GM13976 (cell line): Measurements from ENCODE around the gene HIKESHI.
"Not testable (repeated sequence)": the region's sequence is repeated elsewhere in the genome, so short reads cannot be mapped to it uniquely, and the experiment has no call there.

Experiments used
- DNase-seq: peaks from one replicate; pipeline ENCODE4 v3.0.0; 2012; ENCODE audit warnings: low spot score
- CTCF ChIP-seq: IDR thresholded peaks from 2 replicates; pipeline ENCODE4 v1.5.1; 2012; ENCODE audit warnings: borderline replicate concordance, mild to moderate bottlenecking; ENCODE audit not compliant: insufficient read depth; ENCODE audit errors: extremely low read depth, missing control alignments, control extremely low read depth
- in situ Hi-C: fragments of 300-500 bp; cut with MboI; formaldehyde crosslinking; loops from one replicate; pipeline ENCODE4 v1.12.0; 2022; ENCODE audit warnings: low sequenced_read_pairs, mixed read lengths, inconsistent platforms; ENCODE audit not compliant: unreplicated experiment

Gene HIKESHI

GRCh38 chr11:86314636-86315035 lies 12.6 kb downstream of the HIKESHI start:
- in situ Hi-C loops = no loop called here
- DNase-seq = no peak

GRCh38 chr11:86335131-86335767 lies 33.2 kb downstream of the HIKESHI start:
- no peak for DNase-seq
- TF ChIP-seq CTCF = no peak
- in situ Hi-C loops = no loop called here

More at GRCh38 chr11:86314636-86315035, 12.6 kb downstream of the HIKESHI start:
- TF ChIP-seq CTCF = no peak

GRCh38 chr11:86337227-86337626 lies 35.2 kb downstream of the HIKESHI start:
- DNase-seq = no peak
- in situ Hi-C loops = no loop called here
- no peak for TF ChIP-seq CTCF

- DNase-seq = no peak
- in situ Hi-C loops = no loop called here
- TF ChIP-seq CTCF = no peak
Observed at GRCh38 chr11:86341382-86341781, 39.3 kb downstream of the HIKESHI start.

GRCh38 chr11:86346513-86346912 lies 44.5 kb downstream of the HIKESHI start:
- no peak for TF ChIP-seq CTCF
- no peak for DNase-seq
- in situ Hi-C loops = no loop called here

- TF ChIP-seq CTCF = no peak
- DNase-seq = no peak
- in situ Hi-C loops = no loop called here
Observed at GRCh38 chr11:86355256-86355655, 53.2 kb downstream of the HIKESHI start.

GRCh38 chr11:86357412-86357811 lies 55.4 kb downstream of the HIKESHI start:
- in situ Hi-C loops, DNase-seq: not testable (repeated sequence)
